Ovary (tissue), 9 donors: ENCODE results near the gene OPA1. TPM values are rescaled to one million over a fixed set of nuclear protein-coding genes. Genes with fewer than 3 reads are reported as not detected.

Experiments used
- DNase-seq, 5 donors: peaks; one replicate each; pipeline ENCODE4 v3.0.0-alpha.2; 2019 to 2020
- H3K27ac ChIP-seq, 2 donors: fragments of 200-600 bp; one replicate each; pipeline versions ENCODE4 v1.5.1 to v1.8.0; 2019 to 2022
- H3K27me3 ChIP-seq: fragments of 200-600 bp; one replicate; pipeline ENCODE4 v1.8.0; 2022
- H3K36me3 ChIP-seq: fragments of 200-600 bp; sonication (generic); one replicate; pipeline ENCODE4 v1.5.1; 2019
- H3K4me1 ChIP-seq: one replicate; pipeline ENCODE4 v1.8.1; 2013; ENCODE audit warnings: mild to moderate bottlenecking, moderate library complexity; ENCODE audit not compliant: insufficient read depth
- H3K4me3 ChIP-seq: fragments of 200-600 bp; sonication (generic); one replicate; pipeline ENCODE4 v1.5.1; 2017
- H3K9me3 ChIP-seq, 2 donors: fragments of 200-600 bp in 1 of 2; sonication (generic) in 1 of 2; one replicate each; pipeline versions ENCODE4 v1.5.1 to v1.8.1; 2013 to 2019; ENCODE audit warnings: mild to moderate bottlenecking in 1 of 2, moderate library complexity in 1 of 2
- CTCF ChIP-seq, 3 donors: fragments of 450-650 bp in 2 of 3; fragments of 200-600 bp in 1 of 3; IDR thresholded peaks; one replicate each; pipeline versions ENCODE4 v1.5.1 to v1.8.0; 2016 to 2022; ENCODE audit warnings: antibody characterized with exemption in 3 of 3, mild to moderate bottlenecking in 1 of 3
- EP300 ChIP-seq: sonication (generic); formaldehyde crosslinking; IDR thresholded peaks from one replicate; pipeline ENCODE4 v1.6.1; 2017; ENCODE audit warnings: antibody characterized with exemption
- POLR2A ChIP-seq: fragments of 450-650 bp; IDR thresholded peaks from one replicate; pipeline ENCODE4 v1.6.1; 2017; ENCODE audit warnings: antibody characterized with exemption, mild to moderate bottlenecking, moderate library complexity
- WGBS, 3 donors: extraction: QIAGEN DNeasy Blood & Tissue Kit in 1 of 3; methylation state at CpG; one replicate each; pipeline versions ENCODE4 v1.1.5 to v1.1.7; 2013 to 2017; 5-methylcytosine and 5-hydroxymethylcytosine counted together
- intact Hi-C, 4 donors: fragments of 100-400 bp; cut with DNase I; formaldehyde crosslinking; loops; one replicate each; pipeline versions ENCODE4 v1.11.0 to v1.15.1; 2022 to 2023
- polyA plus RNA-seq, 2 donors: library from polyadenylated mRNA; stranded (reverse); fragments of 200-250 nt in 1 of 2; fragments of 350-450 nt in 1 of 2; fragmentation: Illumina TruSeq in 1 of 2; extraction: RNeasy Lipid Tissue Mini Kit (QIAGEN cat#74804) in 1 of 2; gene quantifications; one replicate each; pipeline ENCODE4 v1.2.3, GENCODE V29; 2013 to 2014
- total RNA-seq, 7 donors: library from RNA; depleted of rRNA in 2 of 7; stranded (reverse); fragments of >200 nt in 2 of 7; fragmentation: NEBNext Ultra II Directional in 3 of 7; extraction: Animal tissue kit (Norgen Biotek cat#: 25700) in 3 of 7; gene quantifications; one replicate each; pipeline versions ENCODE4 v1.1.0 to v1.2.4, GENCODE V29; 2016 to 2023
- donor health status: DM: no; HTN: no; CAD: no; lungs with moderate emphysema.
- donor health status: DM: no; HTN: no; CAD: no.
- donor health status: Bipolar disorder and iron deficiency.
- donor health status: DM: yes; HTN: yes; CAD: no.
- donor health status: DM: no; HTN: no; CAD: no.
- donor health status: DM: yes; HTN: yes; CAD: no.

Gene OPA1
- total and polyA plus RNA-seq, 9 donors: 14.4 to 50.4 (median 33.7) TPM

- H3K9me3 ChIP-seq: no peaks in the 10 kb centered on the region
- WGBS, 3 donors: 75 to 81% (median 77%) methylated on average over 2 of the region's 2 CpGs
Observed at GRCh38 chr3:193569119-193569518, 23.9 kb upstream of the OPA1 start.

DNA sequence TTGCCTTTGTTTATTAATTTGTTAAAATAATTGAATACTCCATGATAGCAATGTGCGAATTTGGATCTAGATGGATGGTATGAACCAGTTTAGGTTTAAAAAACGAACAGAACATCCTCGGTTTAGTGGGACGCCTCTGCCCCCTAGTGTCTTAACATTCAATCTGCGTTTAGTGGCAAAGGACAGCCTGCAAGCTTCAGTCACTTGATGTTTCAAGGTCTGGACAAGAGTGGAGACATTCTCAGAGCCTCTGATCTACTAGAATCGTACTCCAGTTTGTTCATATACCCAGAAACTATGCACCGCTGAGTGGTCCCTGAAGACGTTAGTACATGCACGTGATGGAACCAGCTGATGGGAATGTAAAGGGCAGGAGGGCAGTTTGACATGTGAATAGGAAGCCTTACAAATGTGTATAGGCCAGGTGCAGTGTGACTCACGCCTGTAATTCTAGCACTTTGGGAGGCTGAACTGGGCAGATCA is 20.5 kb upstream of the OPA1 start:
- Histone ChIP-seq H3K4me1 (no peaks in the 10 kb centered on the region), H3K27me3 (no peaks in the 10 kb centered on the region), H3K36me3 (no peaks in the 10 kb centered on the region), H3K27ac (no peak overlapping the region), H3K9me3 (no peaks in the 10 kb centered on the region), H3K4me3 (no peak overlapping the region)
- DNase-seq: peak; percentile 38 to 59 (median 44)
- intact Hi-C loops: loop anchor here in 3 of 4 donors (2.0 to 10.0 kb wide), 2 partner anchors 758 to 1006 kb away; no protein-coding TSS in a partner anchor
- 3 to 5% (median 4%) methylated on average over 10 of the region's 10 CpGs for WGBS, 3 donors
- TF ChIP-seq EP300 (no peak), CTCF (IDR thresholded peaks at IDR 0.05) (peak; percentile 32 to 60 (median 43))

More at GRCh38 chr3:193569119-193569518, 23.9 kb upstream of the OPA1 start:
- Histone ChIP-seq H3K27me3 (no peaks in the 10 kb centered on the region), H3K4me3 (no peak overlapping the region), H3K4me1 (no peaks in the 10 kb centered on the region), H3K36me3 (no peaks in the 10 kb centered on the region), H3K27ac (no peak overlapping the region)
- TF ChIP-seq EP300 (no peak), CTCF (IDR thresholded peaks at IDR 0.05) (no peak), POLR2A (no peak)
- intact Hi-C loops: no loop called here
- no peak for DNase-seq

DNA sequence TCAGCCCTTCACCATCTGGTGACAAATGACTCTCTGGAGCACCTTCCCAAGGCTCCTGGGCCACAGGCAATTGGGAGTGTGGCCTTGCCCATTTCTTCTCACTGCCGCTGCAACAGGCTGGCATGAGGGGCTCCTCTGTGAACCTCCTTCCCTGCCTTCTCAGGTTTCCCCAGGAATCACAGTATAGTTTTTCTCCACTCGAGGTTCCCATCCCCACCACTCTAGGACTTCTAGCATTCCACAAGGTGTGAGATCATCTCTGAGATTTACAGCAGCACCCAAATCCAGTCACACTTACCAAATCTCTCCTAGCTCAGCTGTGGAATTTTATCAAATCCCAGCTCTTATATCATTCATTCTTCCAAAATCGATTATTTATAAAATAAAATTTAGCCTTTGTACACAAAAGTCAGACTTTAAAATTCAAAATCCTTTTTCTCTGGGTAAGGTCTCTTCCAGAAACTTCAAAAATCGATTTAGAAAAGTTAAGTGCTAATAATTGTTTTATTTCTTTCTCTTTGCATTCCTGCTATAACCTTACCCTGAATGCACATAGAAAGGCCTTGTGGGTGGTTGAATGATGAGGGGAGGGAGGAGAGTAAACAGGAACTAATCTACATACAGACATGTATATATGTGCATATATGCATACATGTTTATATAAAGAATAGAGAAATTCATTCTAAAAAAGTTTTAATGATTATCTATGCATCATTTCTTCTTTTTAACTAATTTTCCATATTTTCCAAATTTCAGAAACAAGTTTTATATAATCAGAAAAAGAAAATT is 19.4 kb upstream of the OPA1 start:
- H3K4me3 ChIP-seq: no peak overlapping the region
- intact Hi-C loops: loop anchor here in 3 of 4 donors (2.0 to 10.0 kb wide), 2 partner anchors 759 to 1007 kb away; no protein-coding TSS in a partner anchor
- no peak for DNase-seq
- TF ChIP-seq CTCF (IDR thresholded peaks at IDR 0.05) (no peak), EP300 (no peak), POLR2A (no peak)
- no peak overlapping the region for H3K27ac ChIP-seq
- H3K4me1 ChIP-seq: no peaks in the 10 kb centered on the region
- no peaks in the 10 kb centered on the region for H3K9me3 ChIP-seq
- H3K27me3 ChIP-seq: no peaks in the 10 kb centered on the region
- WGBS, 3 donors: 61 to 69% (median 66%) methylated on average over 4 of the region's 4 CpGs
- no peaks in the 10 kb centered on the region for H3K36me3 ChIP-seq

- intact Hi-C loops: loop anchor here in 3 of 4 donors (10.0 kb wide), 1 partner anchor 760 kb away; no protein-coding TSS in a partner anchor
- no peak overlapping the region for H3K4me3 ChIP-seq
- no peak for DNase-seq
- TF ChIP-seq CTCF (IDR thresholded peaks at IDR 0.05): no peak
- no peak for TF ChIP-seq POLR2A
- no peak for TF ChIP-seq EP300
- H3K4me1 ChIP-seq: no peaks in the 10 kb centered on the region
- WGBS, 3 donors: 49 to 53% (median 50%) methylated on average over 2 of the region's 2 CpGs
- H3K27me3 ChIP-seq: no peaks in the 10 kb centered on the region
- H3K27ac ChIP-seq: no peak overlapping the region
- H3K36me3 ChIP-seq: no peaks in the 10 kb centered on the region
- no peaks in the 10 kb centered on the region for H3K9me3 ChIP-seq
Observed at GRCh38 chr3:193574488-193575070, 18.4 kb upstream of the OPA1 start.
